Astrocyte (in vitro differentiated cells and primary cell): ENCODE measurements around the gene EPHA6.

ENCODE experiments used
- EZH2 ChIP-seq: IDR thresholded peaks from 2 replicates; pipeline ENCODE4 v1.6.1; 2012; ENCODE audit warnings: mild to moderate bottlenecking, low read length, inconsistent platforms; ENCODE audit not compliant: insufficient read depth
- TF ChIP-seq, protein P1 (sequence below): IDR thresholded peaks from 2 replicates; pipeline ENCODE4 v1.5.1; 2011; ENCODE audit warnings: low read depth, mild to moderate bottlenecking, inconsistent platforms, low read length, moderate library complexity; ENCODE audit not compliant: insufficient read depth

DNA sequence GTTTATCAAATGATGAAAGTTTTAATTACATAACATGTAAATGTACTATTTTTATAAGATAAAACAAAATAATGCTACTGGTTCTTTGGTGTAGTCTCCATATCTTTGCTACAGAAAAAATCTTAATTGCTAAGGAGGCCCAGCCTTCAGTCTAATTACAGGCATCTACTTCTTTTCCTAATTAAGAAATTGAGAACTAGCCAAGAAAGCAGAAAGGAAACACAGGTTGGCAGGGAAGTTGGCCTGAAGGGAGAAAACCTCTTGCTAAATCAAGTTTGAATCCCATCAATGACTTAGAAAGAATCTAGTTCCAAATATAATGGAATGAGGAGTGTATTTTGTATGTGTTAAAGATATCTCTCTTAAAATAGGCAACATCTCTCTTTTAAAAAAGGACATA lies 737.8 kb downstream of the EPHA6 start:
- TF ChIP-seq, protein P1, sequence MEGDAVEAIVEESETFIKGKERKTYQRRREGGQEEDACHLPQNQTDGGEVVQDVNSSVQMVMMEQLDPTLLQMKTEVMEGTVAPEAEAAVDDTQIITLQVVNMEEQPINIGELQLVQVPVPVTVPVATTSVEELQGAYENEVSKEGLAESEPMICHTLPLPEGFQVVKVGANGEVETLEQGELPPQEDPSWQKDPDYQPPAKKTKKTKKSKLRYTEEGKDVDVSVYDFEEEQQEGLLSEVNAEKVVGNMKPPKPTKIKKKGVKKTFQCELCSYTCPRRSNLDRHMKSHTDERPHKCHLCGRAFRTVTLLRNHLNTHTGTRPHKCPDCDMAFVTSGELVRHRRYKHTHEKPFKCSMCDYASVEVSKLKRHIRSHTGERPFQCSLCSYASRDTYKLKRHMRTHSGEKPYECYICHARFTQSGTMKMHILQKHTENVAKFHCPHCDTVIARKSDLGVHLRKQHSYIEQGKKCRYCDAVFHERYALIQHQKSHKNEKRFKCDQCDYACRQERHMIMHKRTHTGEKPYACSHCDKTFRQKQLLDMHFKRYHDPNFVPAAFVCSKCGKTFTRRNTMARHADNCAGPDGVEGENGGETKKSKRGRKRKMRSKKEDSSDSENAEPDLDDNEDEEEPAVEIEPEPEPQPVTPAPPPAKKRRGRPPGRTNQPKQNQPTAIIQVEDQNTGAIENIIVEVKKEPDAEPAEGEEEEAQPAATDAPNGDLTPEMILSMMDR: no peak
- no peak for TF ChIP-seq EZH2
